Measurements from ENCODE around the gene NLGN1. TPM values are rescaled to one million over a fixed set of nuclear protein-coding genes. Genes with fewer than 3 reads are reported as not detected.
A peak's percentile ranks its signal among the peaks of the same experiment; 100 is the strongest.

The NLGN1 gene
- total and polyA plus RNA-seq, 2 experiments from 2014 or later = 14.3 to 20.1 TPM

DNA sequence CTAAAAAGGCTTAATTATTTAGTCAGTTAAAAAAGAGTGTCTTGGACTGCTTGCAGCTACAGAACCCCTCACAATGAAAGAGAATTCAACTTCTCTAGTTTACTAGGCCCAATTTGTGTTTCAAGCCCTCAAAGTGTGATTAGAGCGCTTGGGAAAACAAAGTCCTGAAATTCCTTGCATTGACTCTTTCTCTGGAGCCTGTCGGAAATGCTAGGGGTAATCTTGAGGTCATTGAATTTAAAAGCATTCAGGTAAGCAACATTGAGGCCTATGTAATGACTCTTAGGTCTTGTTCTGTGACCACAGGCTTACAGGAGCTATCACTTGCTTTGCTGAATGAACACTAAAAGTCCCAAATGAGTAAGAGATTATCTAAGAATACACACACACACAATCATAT, 186.0 kb downstream of the NLGN1 start:
- WGBS, 2 experiments (ENCODE audit: low coverage in 1 of 2, low lambda C conversion rate in 2 of 2, missing lambda C conversion rate in 2 of 2) = 87 to 92% methylated on average over 2 of the region's 2 CpGs
- Histone ChIP-seq H3F3A (ENCODE audit: insufficient read depth) (peaks cover 13% of the 10 kb centered on the region), H4K20me1 (ENCODE audit: insufficient read depth) (no peaks in the 10 kb centered on the region), H3K36me3 (ENCODE audit: low read depth) (no peaks in the 10 kb centered on the region), H3K9ac (no peak overlapping the region), H3K79me2 (ENCODE audit: insufficient read depth) (no peaks in the 10 kb centered on the region), H3K9me3 (ENCODE audit: low read depth) (no peaks in the 10 kb centered on the region), H2AFZ (no peak overlapping the region), H3K4me1 (ENCODE audit: insufficient read depth) (peaks cover 11% of the 10 kb centered on the region), H3K4me3 (no peak overlapping the region), H3K4me2 (ENCODE audit: unreplicated experiment) (no peak overlapping the region), H3K9me2 (ENCODE audit: insufficient read depth) (no peaks in the 10 kb centered on the region), H3K27me3 (replicated peaks; ENCODE audit: insufficient read depth) (no peaks in the 10 kb centered on the region), H3K27ac (no peak overlapping the region)
- in situ Hi-C loops (cut with MboI) = no loop called here
- DNase-seq = no peak
- TF ChIP-seq EZH2 (IDR thresholded peaks at IDR 0.05; ENCODE audit: insufficient read depth, poor library complexity, severe bottlenecking) = no peak
- no peak for TF ChIP-seq EZH2phosphoT487 (IDR thresholded peaks at IDR 0.05; ENCODE audit: insufficient read depth, low read depth)

GRCh38 chr3:173584093-173584837, 186.7 kb downstream of the NLGN1 start:
- no peaks in the 10 kb centered on the region for H3K79me2 ChIP-seq (ENCODE audit: insufficient read depth)
- peak overlapping the region; percentile 97 for H3K4me3 ChIP-seq
- in situ Hi-C loops (cut with MboI) = no loop called here
- H3F3A ChIP-seq (ENCODE audit: insufficient read depth) = peaks cover 13% of the 10 kb centered on the region
- peaks cover 11% of the 10 kb centered on the region for H3K4me1 ChIP-seq (ENCODE audit: insufficient read depth)
- H3K36me3 ChIP-seq (ENCODE audit: low read depth) = no peaks in the 10 kb centered on the region
- peak overlapping the region; percentile 69 for H3K9ac ChIP-seq
- no peaks in the 10 kb centered on the region for H4K20me1 ChIP-seq (ENCODE audit: insufficient read depth)
- WGBS, 2 experiments (ENCODE audit: low coverage in 1 of 2, low lambda C conversion rate in 2 of 2, missing lambda C conversion rate in 2 of 2) = 6 to 7% methylated on average over 16 of the region's 16 CpGs
- H3K27ac ChIP-seq = no peak overlapping the region
- no peaks in the 10 kb centered on the region for H3K9me3 ChIP-seq (ENCODE audit: low read depth)
- H2AFZ ChIP-seq = peak overlapping the region; percentile 97
- DNase-seq = peak; percentile 58
- H3K4me2 ChIP-seq (ENCODE audit: unreplicated experiment) = peak overlapping the region; percentile 85
- H3K27me3 ChIP-seq (replicated peaks; ENCODE audit: insufficient read depth) = no peaks in the 10 kb centered on the region
- no peak for TF ChIP-seq EZH2phosphoT487 (IDR thresholded peaks at IDR 0.05; ENCODE audit: insufficient read depth, low read depth)
- TF ChIP-seq EZH2 (IDR thresholded peaks at IDR 0.05; ENCODE audit: insufficient read depth, poor library complexity, severe bottlenecking) = no peak
- no peaks in the 10 kb centered on the region for H3K9me2 ChIP-seq (ENCODE audit: insufficient read depth)

GRCh38 chr3:173584838-173585831, 187.6 kb downstream of the NLGN1 start:
- 1% methylated on average over 47 of the region's 47 CpGs for WGBS, 2 experiments (ENCODE audit: low coverage in 1 of 2, low lambda C conversion rate in 2 of 2, missing lambda C conversion rate in 2 of 2)
- in situ Hi-C loops (cut with MboI) = no loop called here
- H3K79me2 ChIP-seq (ENCODE audit: insufficient read depth) = no peaks in the 10 kb centered on the region

GRCh38 chr3:173586166-173586565, 188.6 kb downstream of the NLGN1 start:
- Histone ChIP-seq H3K4me3 (peak overlapping the region; percentile 97), H3K9me2 (ENCODE audit: insufficient read depth) (no peaks in the 10 kb centered on the region), H3K4me1 (ENCODE audit: insufficient read depth) (peaks cover 11% of the 10 kb centered on the region), H3K27ac (no peak overlapping the region), H3K9ac (peak overlapping the region; percentile 69), H4K20me1 (ENCODE audit: insufficient read depth) (no peaks in the 10 kb centered on the region), H3K36me3 (ENCODE audit: low read depth) (no peaks in the 10 kb centered on the region), H3K27me3 (replicated peaks; ENCODE audit: insufficient read depth) (no peaks in the 10 kb centered on the region), H3F3A (ENCODE audit: insufficient read depth) (peaks cover 13% of the 10 kb centered on the region), H3K9me3 (ENCODE audit: low read depth) (no peaks in the 10 kb centered on the region), H3K79me2 (ENCODE audit: insufficient read depth) (no peaks in the 10 kb centered on the region), H2AFZ (peak overlapping the region; percentile 97), H3K4me2 (ENCODE audit: unreplicated experiment) (peak overlapping the region; percentile 85)
- TF ChIP-seq EZH2phosphoT487 (IDR thresholded peaks at IDR 0.05; ENCODE audit: insufficient read depth, low read depth) (no peak), EZH2 (IDR thresholded peaks at IDR 0.05; ENCODE audit: insufficient read depth, poor library complexity, severe bottlenecking) (no peak)
- peak; percentile 33 for DNase-seq
- WGBS, 2 experiments (ENCODE audit: low coverage in 1 of 2, low lambda C conversion rate in 2 of 2, missing lambda C conversion rate in 2 of 2) = 25 to 33% methylated on average over 2 of the region's 2 CpGs
- in situ Hi-C loops (cut with MboI) = no loop called here

More at GRCh38 chr3:173584838-173585831, 187.6 kb downstream of the NLGN1 start:
- Histone ChIP-seq H3K4me1 (ENCODE audit: insufficient read depth) (peaks cover 11% of the 10 kb centered on the region), H3K9ac (peak overlapping the region; percentile 69), H3F3A (ENCODE audit: insufficient read depth) (peaks cover 13% of the 10 kb centered on the region), H4K20me1 (ENCODE audit: insufficient read depth) (no peaks in the 10 kb centered on the region), H3K9me3 (ENCODE audit: low read depth) (no peaks in the 10 kb centered on the region), H3K4me2 (ENCODE audit: unreplicated experiment) (peak overlapping the region; percentile 85), H3K27me3 (replicated peaks; ENCODE audit: insufficient read depth) (no peaks in the 10 kb centered on the region), H3K36me3 (ENCODE audit: low read depth) (no peaks in the 10 kb centered on the region), H3K9me2 (ENCODE audit: insufficient read depth) (no peaks in the 10 kb centered on the region), H2AFZ (peak overlapping the region; percentile 97), H3K27ac (peak overlapping the region; percentile 18; the same call in 1 of the 2 replicates), H3K4me3 (peak overlapping the region; percentile 97)
- peak; percentile 86 for DNase-seq
- TF ChIP-seq EZH2 (IDR thresholded peaks at IDR 0.05; ENCODE audit: insufficient read depth, poor library complexity, severe bottlenecking) (no peak), EZH2phosphoT487 (IDR thresholded peaks at IDR 0.05; ENCODE audit: insufficient read depth, low read depth) (no peak)

Data from GM23248 (cell line).